ENCODE data around the gene KMT2C.
"Not testable (repeated sequence)": the region's sequence is repeated elsewhere in the genome, so short reads cannot be mapped to it uniquely, and the experiment has no call there.

KMT2C gene

GRCh38 chr7:152313217-152313616 is 122.6 kb downstream of the KMT2C start:
- no peak for DNase-seq (ENCODE audit: low read depth in 2 of 2)

GRCh38 chr7:152312316-152312715 is 123.5 kb downstream of the KMT2C start:
- no peak for DNase-seq (ENCODE audit: low read depth in 2 of 2)

DNA sequence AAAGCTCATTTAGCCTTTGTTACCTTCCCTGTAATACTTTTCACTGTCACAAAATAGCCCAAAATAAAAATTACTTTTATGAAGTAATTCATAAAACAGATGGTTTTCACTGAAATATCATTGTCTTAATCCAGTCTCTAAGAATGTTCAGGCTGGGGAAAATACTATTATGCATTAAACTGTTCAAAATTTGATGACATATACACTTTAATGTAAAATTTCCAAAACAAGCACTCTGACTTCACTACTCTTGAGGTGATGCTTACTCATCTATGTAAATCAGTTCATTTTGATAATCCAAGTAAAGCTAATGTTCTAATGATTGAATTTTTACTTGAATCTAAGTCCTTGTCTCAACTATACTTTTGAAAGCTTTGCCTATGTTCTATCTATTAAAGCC is 127.9 kb downstream of the KMT2C start:
- no peak for DNase-seq (ENCODE audit: low read depth in 2 of 2)

DNA sequence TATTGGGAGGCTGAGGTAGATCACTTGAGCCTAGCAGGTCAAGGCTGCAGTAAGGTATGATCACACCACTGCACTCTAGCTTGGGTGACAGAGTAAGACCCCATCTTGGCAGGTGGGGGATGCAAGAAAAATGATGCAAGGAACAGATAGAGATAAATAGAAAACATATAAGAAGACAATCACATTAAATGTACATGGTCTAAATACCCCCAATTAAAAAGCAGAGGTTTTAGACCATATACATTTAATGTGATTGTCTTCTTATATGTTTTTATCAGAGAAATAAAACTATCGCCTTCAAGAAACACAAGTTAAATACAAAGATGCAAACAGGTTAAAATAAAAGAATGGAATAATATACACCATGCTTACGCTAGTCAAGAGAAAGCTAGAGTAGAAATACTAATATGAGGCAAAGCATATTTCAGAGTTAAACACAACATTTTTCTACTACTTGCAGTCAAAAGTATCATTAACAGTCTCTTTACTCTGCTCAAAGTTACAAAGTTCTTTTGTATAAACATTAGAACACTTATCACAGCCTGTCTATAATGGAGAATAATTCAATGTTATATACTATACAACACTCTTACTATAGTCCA is 136.2 kb downstream of the KMT2C start:
- DNase-seq (ENCODE audit: low read depth in 2 of 2): not testable (repeated sequence)

DNA sequence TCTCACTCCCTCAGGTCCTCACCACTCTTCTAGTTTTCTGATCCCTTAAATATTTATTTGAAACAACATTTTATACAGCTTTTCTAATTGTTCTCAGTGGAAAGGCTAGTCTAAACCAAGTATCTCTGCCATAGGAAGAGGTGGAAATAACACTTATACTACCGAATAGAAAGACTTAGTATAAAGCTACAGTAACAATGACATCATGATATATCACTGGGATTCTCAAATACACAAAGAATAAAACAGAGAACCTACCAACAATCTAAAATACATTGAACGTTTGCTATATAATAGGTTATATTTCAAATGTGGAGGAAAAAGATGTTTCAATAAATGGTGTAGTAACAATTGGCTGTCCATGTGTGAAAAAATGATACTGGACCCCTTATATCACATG is 142.9 kb downstream of the KMT2C start:
- DNase-seq (ENCODE audit: low read depth in 2 of 2): no peak

GRCh38 chr7:152286972-152287371 is 148.8 kb downstream of the KMT2C start:
- not testable (repeated sequence) for DNase-seq (ENCODE audit: low read depth in 2 of 2)

GRCh38 chr7:152286219-152286618 is 149.6 kb downstream of the KMT2C start:
- DNase-seq (ENCODE audit: low read depth in 2 of 2): not testable (repeated sequence)

DNA sequence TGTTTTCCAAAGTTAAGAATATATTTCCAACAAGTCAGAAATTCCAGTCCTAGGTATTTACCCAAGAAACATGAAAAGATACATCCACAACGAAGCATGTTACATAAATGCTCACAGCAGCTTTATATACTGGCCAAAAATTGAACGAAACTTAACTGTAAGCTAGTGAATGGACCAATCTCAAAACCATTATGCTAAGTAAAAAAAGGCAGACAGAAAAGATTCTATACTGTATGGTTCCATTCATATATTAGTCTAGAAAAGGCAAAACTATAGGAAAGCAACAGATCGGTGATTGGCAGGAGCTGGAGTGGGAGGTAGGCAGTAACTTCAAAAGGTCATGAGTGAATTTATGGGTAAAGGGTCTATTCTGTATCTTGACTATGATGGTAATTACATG is 150.8 kb downstream of the KMT2C start:
- DNase-seq (ENCODE audit: low read depth in 2 of 2): not testable (repeated sequence)

GRCh38 chr7:152277687-152278086 is 158.1 kb downstream of the KMT2C start:
- DNase-seq (ENCODE audit: low read depth in 2 of 2): not testable (repeated sequence)

GRCh38 chr7:152270427-152270826 is 165.4 kb downstream of the KMT2C start:
- not testable (repeated sequence) for DNase-seq (ENCODE audit: low read depth in 2 of 2)

GRCh38 chr7:152266859-152267258 is 168.9 kb downstream of the KMT2C start:
- DNase-seq (ENCODE audit: low read depth in 2 of 2): not testable (repeated sequence)

DNA sequence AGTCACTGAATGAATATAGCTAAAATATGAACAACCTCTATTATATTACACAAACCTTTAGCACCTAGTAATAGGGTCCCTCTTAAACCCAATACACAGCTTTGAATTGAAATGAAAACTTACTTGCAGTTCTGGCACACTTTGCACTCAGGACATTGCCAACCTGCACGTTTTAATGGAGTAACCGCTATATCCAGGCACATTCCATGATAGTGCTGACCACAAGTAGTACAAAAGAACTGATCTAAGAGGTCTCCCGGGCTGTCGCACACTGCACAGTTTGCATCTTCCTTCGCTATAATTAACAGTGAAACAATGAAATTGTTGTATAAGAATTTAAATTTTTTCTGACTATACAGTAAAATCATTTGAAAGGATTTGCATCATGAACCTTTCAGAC is 170.9 kb downstream of the KMT2C start:
- DNase-seq (ENCODE audit: low read depth in 2 of 2): not testable (repeated sequence)

GRCh38 chr7:152262146-152262545 is 173.7 kb downstream of the KMT2C start:
- not testable (repeated sequence) for DNase-seq (ENCODE audit: low read depth in 2 of 2)

GRCh38 chr7:152259645-152260044 is 176.2 kb downstream of the KMT2C start:
- not testable (repeated sequence) for DNase-seq (ENCODE audit: low read depth in 2 of 2)

- DNase-seq (ENCODE audit: low read depth in 2 of 2): not testable (repeated sequence)
These were observed 188.0 kb downstream of the KMT2C start for GRCh38 chr7:152247851-152248250.

DNA sequence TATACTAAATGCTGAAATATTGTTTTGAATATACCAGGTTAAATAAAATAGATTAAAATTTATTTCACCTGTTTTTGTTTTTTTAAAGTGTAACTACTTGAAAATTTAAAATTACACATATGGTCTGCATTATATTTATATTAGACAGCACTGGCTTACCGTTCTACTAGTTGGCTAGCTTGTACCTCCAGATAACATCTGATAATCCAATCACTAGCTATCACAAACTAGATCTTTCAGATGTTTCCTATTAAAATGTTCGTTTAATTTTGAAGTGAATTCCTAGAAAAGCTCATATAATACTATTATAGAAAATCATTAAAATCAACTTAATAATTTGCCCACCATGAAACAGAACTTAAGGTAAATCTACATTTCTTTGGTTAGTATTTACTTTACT is 190.4 kb downstream of the KMT2C start:
- not testable (repeated sequence) for DNase-seq (ENCODE audit: low read depth in 2 of 2)

- not testable (repeated sequence) for DNase-seq (ENCODE audit: low read depth in 2 of 2)
These were observed 192.3 kb downstream of the KMT2C start for GRCh38 chr7:152243464-152243863.

GRCh38 chr7:152241301-152241700 is 194.5 kb downstream of the KMT2C start:
- not testable (repeated sequence) for DNase-seq (ENCODE audit: low read depth in 2 of 2)

DNA sequence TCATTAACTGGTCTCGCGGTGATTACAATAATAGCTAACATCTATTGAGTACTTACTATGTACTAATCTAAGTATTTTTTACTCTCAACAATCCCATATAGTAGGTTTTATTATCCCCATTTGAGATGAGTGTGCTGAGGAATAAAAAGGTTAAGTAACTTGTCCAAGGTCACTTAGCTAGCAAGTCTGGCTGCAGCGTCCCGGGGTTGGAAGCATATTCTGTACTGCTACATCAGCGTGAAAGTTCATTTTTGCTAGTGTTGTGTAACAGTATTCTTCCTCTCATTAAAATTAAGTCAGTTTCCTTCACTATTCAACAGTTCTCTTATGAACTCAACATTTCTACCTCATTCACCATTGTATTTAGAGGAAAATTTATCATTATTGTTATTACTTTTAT is 199.5 kb downstream of the KMT2C start:
- DNase-seq (ENCODE audit: low read depth in 2 of 2): not testable (repeated sequence)

DNA sequence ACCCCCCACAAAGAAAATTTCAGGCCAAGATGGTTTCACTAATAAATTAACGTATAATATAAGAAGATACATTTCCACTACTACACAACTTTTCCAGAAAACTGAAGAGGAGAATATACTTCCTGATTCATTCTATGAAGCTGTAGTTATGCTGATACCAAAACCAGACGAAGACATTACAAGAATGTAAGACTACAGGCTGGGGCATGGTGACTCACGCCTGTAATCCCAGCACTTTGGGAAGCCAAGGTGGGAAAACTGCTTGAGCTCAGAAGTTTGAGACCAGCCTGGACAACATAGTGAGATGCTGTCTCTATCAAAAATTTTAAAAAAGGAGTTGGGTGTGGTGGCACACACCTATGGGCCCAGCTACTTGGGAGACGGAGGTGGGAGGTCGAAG is 201.4 kb downstream of the KMT2C start:
- not testable (repeated sequence) for DNase-seq (ENCODE audit: low read depth in 2 of 2)

- DNase-seq (ENCODE audit: low read depth in 2 of 2): no peak
These were observed 204.7 kb downstream of the KMT2C start for GRCh38 chr7:152231089-152231488.

DNA sequence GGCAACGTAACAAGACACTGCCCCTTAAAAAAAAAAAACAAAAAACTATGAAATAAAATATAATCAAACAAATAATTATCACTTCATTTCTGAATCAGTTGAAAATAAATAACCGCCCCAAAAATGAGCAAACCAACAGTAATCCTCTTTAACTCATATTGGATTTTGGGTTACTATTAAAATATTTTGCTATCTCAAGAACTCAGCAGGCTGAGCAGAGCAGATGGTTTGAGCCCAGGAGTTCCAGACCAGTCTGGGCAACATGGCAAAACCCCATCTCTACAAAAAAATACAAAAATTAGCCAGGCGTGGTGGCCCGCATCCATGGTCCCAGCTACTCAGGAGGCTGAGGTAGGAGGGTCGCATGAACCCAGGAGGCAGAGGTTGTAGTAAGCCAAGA is 216.2 kb downstream of the KMT2C start:
- not testable (repeated sequence) for DNase-seq (ENCODE audit: low read depth in 2 of 2)

DNA sequence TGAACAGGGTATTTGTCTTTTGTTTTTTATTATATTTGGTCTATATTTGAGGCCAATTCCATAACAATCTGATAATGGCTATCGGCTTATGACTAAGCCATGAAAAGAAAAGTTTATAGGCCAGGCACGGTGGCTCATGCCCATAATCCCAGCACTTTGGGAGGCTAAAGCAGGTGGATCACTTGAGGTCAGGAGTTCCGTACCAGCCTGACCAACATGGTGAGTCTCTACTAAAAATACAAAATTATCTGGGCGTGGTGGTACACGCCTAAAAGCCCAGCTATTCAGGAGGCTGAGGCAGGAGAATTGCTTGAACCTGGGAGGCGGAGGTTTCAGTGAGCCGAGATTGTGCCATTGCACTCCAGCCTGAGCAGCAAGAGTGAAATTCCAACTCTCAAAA is 227.0 kb downstream of the KMT2C start:
- not testable (repeated sequence) for DNase-seq (ENCODE audit: low read depth in 2 of 2)

DNA sequence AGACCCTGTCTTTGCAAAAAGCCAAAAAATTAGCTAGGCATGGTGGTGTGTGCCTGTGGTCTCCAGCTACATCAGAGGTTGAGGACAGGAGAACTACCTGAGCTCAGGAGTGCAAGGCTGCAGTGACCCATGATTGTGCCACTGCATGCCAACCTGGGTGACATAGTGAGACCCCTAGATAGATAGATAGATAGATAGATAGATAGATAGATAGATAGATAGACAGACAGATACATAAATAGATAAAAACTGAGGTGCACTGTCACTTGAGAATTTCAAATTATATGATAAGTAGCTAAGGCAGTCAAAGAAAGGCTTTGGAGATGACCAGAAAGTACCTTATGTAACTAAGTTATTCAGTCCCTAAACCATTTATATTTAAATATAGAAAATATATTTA is 231.4 kb downstream of the KMT2C start:
- DNase-seq (ENCODE audit: low read depth in 2 of 2): not testable (repeated sequence)
